PFSK-1 (cell line): Measurements from ENCODE around the gene ZNF189.

Experiments
- FOXP2 ChIP-seq: optimal IDR thresholded peaks from 2 replicates; pipeline ENCODE3; 2011; ENCODE audit warnings: borderline replicate concordance, control low read depth, inconsistent platforms; ENCODE audit not compliant: insufficient read depth; ENCODE audit errors: extremely low read length, extremely low read depth
- POLR2AphosphoS5 ChIP-seq: IDR thresholded peaks from 2 replicates; pipeline ENCODE4 v1.6.1; 2012; ENCODE audit warnings: low read depth, mild to moderate bottlenecking, control low read depth, low read length, moderate library complexity
- REST ChIP-seq, 2 experiments: IDR thresholded peaks; 2 replicates each; pipeline versions ENCODE4 v1.6.1 to v1.8.0; 2011 to 2012; ENCODE audit warnings: low read depth in 2 of 2, low read length in 2 of 2, control low read depth in 1 of 2, inconsistent platforms in 1 of 2, mild to moderate bottlenecking in 1 of 2, moderate library complexity in 1 of 2; ENCODE audit not compliant: insufficient read depth in 1 of 2
- SIN3A ChIP-seq: IDR thresholded peaks from 2 replicates; pipeline ENCODE4 v1.6.1; 2012; ENCODE audit warnings: mild to moderate bottlenecking, low read length, moderate library complexity, borderline replicate concordance; ENCODE audit not compliant: insufficient read depth

GRCh38 chr9:101398930-101399642 is 435 bp downstream of the ZNF189 start:
- no peak for TF ChIP-seq REST (IDR thresholded peaks at IDR 0.05; ENCODE audit: insufficient read depth in 1 of 2, low read depth in 2 of 2, low read length in 2 of 2)
- TF ChIP-seq FOXP2, result no peak
- no peak for TF ChIP-seq POLR2AphosphoS5
- no peak for TF ChIP-seq SIN3A
